Esophagus squamous epithelium (tissue), 4 donors: ENCODE data around the gene GRK1.
"Not testable (repeated sequence)": the region's sequence is repeated elsewhere in the genome, so short reads cannot be mapped to it uniquely, and the experiment has no call there.

ENCODE experiments used
- CTCF ChIP-seq, 6 experiments: fragments of 450-650 bp in 4 of 6; fragments of 200-600 bp in 2 of 6; sonication (generic) in 2 of 6; IDR thresholded peaks; one replicate each; pipeline ENCODE4 v1.5.1; 2016 to 2019; ENCODE audit warnings: antibody characterized with exemption in 6 of 6, mild to moderate bottlenecking in 4 of 6, moderate library complexity in 4 of 6
- POLR2A ChIP-seq, 4 donors: fragments of 450-650 bp; IDR thresholded peaks; one replicate each; pipeline ENCODE4 v1.6.1; 2017; ENCODE audit warnings: antibody characterized with exemption in 4 of 4, mild to moderate bottlenecking in 4 of 4, moderate library complexity in 3 of 4

- TF ChIP-seq CTCF, POLR2A (IDR thresholded peaks at IDR 0.05): not testable (repeated sequence)
Measured at GRCh38 chr13:113745500-113746142, 78.6 kb downstream of the GRK1 start.
